ENCODE data around the gene LONP2.
"Not testable (repeated sequence)": the region's sequence is repeated elsewhere in the genome, so short reads cannot be mapped to it uniquely, and the experiment has no call there.

Gene LONP2

GRCh38 chr16:48352648-48353390 is 108.7 kb downstream of the LONP2 start:
- TF ChIP-seq CTCF (IDR thresholded peaks at IDR 0.05), result no peak
- no peak overlapping the region for H3K27ac ChIP-seq
- no peaks in the 10 kb centered on the region for H3K27me3 ChIP-seq
- intact Hi-C loops (cut with DNase I; ENCODE audit: low total_unique reads), result loop anchor here (5.0 kb wide), 1 partner anchor 189 kb away; no protein-coding TSS in a partner anchor
- H3K9me3 ChIP-seq, result no peaks in the 10 kb centered on the region
- DNase-seq, result no peak
- H3K4me3 ChIP-seq, result no peak overlapping the region
- H3K4me1 ChIP-seq, result peaks cover 0 to 10% (median 2%) of the 10 kb centered on the region in 4 donors
- peaks cover 21 to 63% (median 33%) of the 10 kb centered on the region in 3 donors for H3K36me3 ChIP-seq

- peaks cover 19 to 58% (median 33%) of the 10 kb centered on the region in 3 donors for H3K36me3 ChIP-seq
- peak; percentile 86 for TF ChIP-seq CTCF (IDR thresholded peaks at IDR 0.05)
- intact Hi-C loops (cut with DNase I; ENCODE audit: low total_unique reads), result loop anchor here (5.0 kb wide), 1 partner anchor 189 kb away; no protein-coding TSS in a partner anchor
These were observed 109.6 kb downstream of the LONP2 start for GRCh38 chr16:48353565-48354163.

GRCh38 chr16:48354385-48354784 is 110.3 kb downstream of the LONP2 start:
- H3K36me3 ChIP-seq, result peaks cover 18 to 51% (median 31%) of the 10 kb centered on the region in 3 donors
- intact Hi-C loops (cut with DNase I; ENCODE audit: low total_unique reads), result loop anchor here (5.0 kb wide), 1 partner anchor 188 kb away; no protein-coding TSS in a partner anchor
- DNase-seq, H3K4me1 ChIP-seq, H3K27ac ChIP-seq, H3K27me3 ChIP-seq, H3K4me3 ChIP-seq, H3K9me3 ChIP-seq: not testable (repeated sequence)

More at GRCh38 chr16:48353565-48354163, 109.6 kb downstream of the LONP2 start:
- H3K27me3 ChIP-seq, result no peaks in the 10 kb centered on the region
- no peak overlapping the region for H3K27ac ChIP-seq
- no peaks in the 10 kb centered on the region for H3K9me3 ChIP-seq
- DNase-seq, result peak; percentile 63 to 78
- H3K4me3 ChIP-seq, result no peak overlapping the region
- peaks cover 0 to 10% (median 2%) of the 10 kb centered on the region in 4 donors for H3K4me1 ChIP-seq

- Histone ChIP-seq H3K27ac (no peak overlapping the region), H3K27me3 (no peaks in the 10 kb centered on the region), H3K36me3 (peaks cover 10 to 43% (median 26%) of the 10 kb centered on the region in 3 donors), H3K4me3 (no peak overlapping the region), H3K9me3 (no peaks in the 10 kb centered on the region), H3K4me1 (peaks cover 0 to 10% (median 2%) of the 10 kb centered on the region in 4 donors)
- no peak for DNase-seq
- intact Hi-C loops (cut with DNase I; ENCODE audit: low total_unique reads), result loop anchor here (5.0 kb wide), 2 partner anchors 187 to 1683 kb away; no protein-coding TSS in a partner anchor
- TF ChIP-seq CTCF (IDR thresholded peaks at IDR 0.05), result no peak
These were observed 111.1 kb downstream of the LONP2 start for GRCh38 chr16:48354877-48355855.

GRCh38 chr16:48356633-48357376 is 112.7 kb downstream of the LONP2 start:
- peaks cover 9 to 27% (median 18%) of the 10 kb centered on the region in 3 donors for H3K36me3 ChIP-seq
- intact Hi-C loops (cut with DNase I; ENCODE audit: low total_unique reads), result loop anchor here (5.0 kb wide), 1 partner anchor 1685 kb away; no protein-coding TSS in a partner anchor
- H3K27ac ChIP-seq, result no peak overlapping the region
- DNase-seq, result no peak
- H3K4me1 ChIP-seq, result peaks cover 0 to 11% (median 2%) of the 10 kb centered on the region in 4 donors
- no peaks in the 10 kb centered on the region for H3K9me3 ChIP-seq
- TF ChIP-seq CTCF (IDR thresholded peaks at IDR 0.05), result no peak
- no peaks in the 10 kb centered on the region for H3K27me3 ChIP-seq
- H3K4me3 ChIP-seq, result no peak overlapping the region
